ENCODE results near the gene L3MBTL3.

L3MBTL3 gene

DNA sequence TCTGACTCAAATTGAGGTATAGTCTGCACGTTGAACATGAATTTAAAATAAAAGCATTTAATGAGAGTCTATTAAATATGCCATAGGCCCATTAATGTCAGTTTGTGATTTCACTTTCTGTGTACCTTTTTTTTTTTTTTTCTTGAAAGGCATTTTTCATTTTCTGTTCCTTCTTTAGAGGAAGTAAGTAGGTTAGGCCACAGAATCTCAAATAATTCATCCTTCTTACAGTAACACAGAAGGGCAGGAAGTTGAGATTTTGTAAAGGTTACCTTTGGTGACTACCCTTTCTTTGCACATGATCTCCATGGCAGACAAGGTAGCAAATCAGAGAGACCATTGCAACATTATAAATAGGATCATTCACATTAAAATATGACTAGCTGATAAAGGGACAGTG is 9.6 kb downstream of the L3MBTL3 start:
- DNase-seq (ENCODE audit: low spot score) = no peak

GRCh38 chr6:130029163-130029562 is 10.8 kb downstream of the L3MBTL3 start:
- DNase-seq (ENCODE audit: low spot score) = no peak

DNA sequence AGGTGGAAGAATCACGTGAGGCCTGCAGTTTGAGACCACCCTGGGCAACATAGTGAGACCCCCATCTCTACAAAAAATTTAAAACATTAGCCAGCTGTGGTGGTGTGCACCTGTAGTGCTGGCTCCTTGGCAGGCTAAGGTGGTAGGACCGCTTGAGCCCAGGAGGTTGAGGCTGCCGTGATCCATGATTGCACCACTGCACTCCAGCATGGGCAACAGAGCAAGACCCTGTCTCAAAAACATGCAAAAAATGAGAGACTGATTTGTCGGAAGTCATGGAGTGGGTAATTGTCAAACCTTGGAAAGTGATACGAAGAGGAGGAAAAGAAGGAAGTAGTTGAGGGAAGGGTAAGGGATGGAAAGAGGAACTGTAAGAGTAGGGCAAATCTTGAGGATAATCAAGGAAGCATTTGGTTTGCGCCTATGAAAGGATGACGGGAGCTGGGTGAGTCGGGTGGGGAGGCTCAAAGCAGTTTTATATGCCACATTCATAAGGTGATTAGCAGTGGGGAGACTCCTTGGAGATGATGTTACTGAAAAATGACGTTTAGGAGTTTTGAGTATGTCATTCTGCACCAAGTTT is 14.5 kb downstream of the L3MBTL3 start:
- DNase-seq (ENCODE audit: low spot score) = no peak

DNA sequence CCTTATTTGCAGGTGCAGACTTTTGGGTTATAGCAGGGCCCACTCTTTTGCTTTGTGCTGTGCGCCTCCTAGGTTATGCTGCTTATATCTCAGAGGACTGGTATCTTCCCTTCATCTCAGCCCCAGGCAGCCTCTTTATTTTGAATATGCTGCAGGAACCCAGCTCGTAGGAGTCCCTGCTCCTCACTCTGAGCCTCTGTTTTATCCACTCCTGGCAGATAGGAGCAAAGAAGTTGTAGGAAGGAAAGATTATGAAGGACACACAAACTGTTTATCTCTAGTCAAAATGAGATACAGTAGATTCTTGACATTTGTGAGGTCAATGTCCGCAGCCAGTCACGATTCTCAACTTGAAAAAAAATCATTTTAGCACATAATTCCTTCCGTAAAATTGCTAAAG is 15.6 kb downstream of the L3MBTL3 start:
- DNase-seq (ENCODE audit: low spot score) = no peak

DNA sequence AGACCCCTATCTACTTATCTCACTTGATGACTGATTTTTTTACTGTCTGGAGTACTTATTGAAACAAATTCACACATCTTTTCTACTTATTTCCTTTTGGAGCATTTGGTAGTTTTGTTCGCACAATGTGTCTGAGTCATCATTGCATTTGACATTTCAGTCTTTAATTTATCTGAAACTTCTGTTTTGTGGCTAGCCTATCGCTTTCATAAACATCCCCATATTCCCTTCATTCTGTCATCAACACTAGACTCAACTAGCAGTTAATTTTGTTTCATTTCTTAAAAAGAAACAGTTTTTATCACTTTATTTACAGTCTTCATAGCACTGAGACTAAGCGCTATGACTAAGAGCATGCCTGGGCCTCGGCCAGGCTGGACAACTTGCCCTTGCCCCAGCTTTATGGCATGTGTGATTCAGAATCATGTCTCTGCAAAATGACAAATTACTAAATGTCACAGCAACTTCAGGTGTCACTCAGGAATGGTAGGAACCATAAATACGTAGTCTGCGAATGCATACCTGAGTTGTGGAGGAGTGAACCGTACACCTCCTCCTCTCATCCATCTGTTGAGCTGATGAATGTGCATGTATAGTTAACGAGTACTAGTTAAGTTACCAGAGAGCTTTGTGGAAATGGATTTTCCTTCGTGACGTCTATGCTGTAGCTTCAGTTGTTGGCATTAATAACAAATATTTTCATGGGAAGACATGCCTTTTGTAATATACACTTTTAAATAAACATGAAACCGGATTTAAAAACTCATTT is 16.2 kb downstream of the L3MBTL3 start:
- no peak for DNase-seq (ENCODE audit: low spot score)

DNA sequence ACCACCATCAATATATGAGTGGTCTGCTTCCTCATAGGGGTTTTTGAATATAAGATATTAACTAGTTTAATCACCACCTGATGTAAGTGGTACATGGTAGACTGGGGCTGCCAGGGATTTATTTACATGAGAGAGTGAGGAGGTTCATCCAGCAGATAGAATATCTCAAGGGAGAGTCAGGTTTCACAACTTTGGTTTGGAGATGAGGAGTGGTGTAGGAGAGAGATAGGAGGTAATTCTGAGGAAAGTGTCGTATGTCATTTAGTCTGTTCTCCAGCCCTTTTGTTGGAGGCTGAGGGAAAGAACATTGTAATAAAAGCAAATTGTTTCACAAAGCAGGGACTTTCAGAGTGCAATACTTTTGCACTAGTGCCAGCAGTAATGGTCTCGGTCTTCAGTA is 16.8 kb downstream of the L3MBTL3 start:
- DNase-seq (ENCODE audit: low spot score) = no peak

- no peak for DNase-seq (ENCODE audit: low spot score)
Measured at GRCh38 chr6:130037207-130037811, 18.9 kb downstream of the L3MBTL3 start.

- DNase-seq (ENCODE audit: low spot score) = no peak
Measured at GRCh38 chr6:130041594-130041993, 23.2 kb downstream of the L3MBTL3 start.

DNA sequence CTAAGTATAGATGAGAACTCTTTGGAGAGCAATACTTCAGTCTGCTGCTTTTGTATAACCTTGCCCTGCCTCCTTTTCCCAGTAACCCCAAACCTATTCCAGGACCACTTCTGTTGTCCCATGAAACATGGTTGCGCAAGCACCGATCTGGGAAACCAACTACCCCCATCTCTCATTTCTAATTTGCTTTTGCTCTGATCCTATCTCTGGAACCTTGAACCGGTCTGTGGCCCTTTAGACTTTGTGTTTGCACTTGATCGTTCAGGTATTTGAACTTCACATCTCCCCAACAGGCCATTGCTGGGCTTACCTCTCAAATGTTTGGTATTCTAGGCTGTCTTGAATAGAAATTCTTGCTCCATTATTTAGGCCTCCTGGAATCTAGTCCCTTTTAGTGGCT is 25.0 kb downstream of the L3MBTL3 start:
- DNase-seq (ENCODE audit: low spot score) = no peak

DNA sequence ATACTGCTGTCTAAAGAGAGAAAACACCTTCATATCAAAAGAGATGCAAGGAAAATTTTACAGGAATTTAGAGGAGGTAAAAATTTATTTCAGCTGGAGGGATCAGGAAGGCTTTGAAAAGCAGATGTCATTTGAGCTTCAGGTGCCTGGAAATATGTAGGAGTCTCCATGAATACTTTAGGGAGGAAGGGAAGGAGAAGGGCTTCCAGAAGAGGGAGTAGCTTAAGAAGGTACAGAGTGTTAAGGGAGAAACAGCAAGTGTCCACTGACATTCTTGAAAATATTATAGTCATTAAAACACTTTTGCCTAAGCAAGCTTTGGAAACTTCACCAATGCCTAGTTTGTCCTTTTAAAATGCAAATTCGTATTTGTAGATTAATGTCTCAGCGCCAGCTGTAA is 27.2 kb downstream of the L3MBTL3 start:
- DNase-seq (ENCODE audit: low spot score) = no peak

- no peak for DNase-seq (ENCODE audit: low spot score)
Measured at GRCh38 chr6:130046671-130047070, 28.3 kb downstream of the L3MBTL3 start.

DNA sequence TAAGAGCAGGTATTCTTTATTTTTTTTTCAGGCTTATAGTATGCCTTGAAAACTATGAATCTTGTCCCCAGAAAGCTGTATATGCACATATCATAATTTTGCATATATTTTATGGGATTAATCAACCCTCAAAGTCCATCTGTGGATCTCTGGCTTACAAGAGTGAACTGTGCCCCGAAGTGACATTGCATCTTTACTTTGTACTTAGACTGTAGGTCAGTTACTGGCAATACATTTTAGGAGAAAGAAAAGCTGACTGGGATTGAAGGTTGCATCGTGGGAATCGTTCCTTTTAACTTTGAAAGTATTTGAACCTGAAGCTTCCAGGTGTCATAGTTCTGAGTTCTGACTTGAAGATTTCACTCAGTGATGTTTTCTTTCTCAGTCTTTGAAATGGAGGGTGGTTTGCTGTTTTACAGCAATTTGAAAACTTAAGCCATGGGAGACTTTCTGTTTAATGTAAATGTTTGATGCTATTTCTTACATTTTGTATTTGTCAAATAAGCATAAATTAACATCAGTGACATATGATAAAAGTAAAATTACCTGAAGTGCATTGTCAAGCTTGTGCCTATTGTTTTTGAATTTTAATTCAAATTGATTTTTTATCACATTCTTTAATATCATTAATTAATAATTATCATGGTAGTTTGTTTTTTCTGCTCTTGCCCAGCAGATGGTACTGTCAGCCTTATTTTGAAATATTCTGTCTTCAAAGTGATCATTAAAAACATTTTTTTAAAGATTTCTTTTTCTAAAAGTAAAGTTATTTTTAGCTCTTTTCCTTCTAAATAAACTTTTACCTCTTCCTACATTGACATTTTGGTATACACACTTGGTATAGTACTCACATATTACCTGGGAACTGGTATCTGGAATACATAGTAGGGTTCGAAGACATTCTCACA is 29.0 kb downstream of the L3MBTL3 start:
- no peak for DNase-seq (ENCODE audit: low spot score)

- no peak for DNase-seq (ENCODE audit: low spot score)
Measured at GRCh38 chr6:130050230-130050629, 31.8 kb downstream of the L3MBTL3 start.

GRCh38 chr6:130054725-130055124 is 36.3 kb downstream of the L3MBTL3 start:
- no peak for DNase-seq (ENCODE audit: low spot score)

- no peak for DNase-seq (ENCODE audit: low spot score)
Measured at GRCh38 chr6:130055271-130055670, 36.9 kb downstream of the L3MBTL3 start.

DNA sequence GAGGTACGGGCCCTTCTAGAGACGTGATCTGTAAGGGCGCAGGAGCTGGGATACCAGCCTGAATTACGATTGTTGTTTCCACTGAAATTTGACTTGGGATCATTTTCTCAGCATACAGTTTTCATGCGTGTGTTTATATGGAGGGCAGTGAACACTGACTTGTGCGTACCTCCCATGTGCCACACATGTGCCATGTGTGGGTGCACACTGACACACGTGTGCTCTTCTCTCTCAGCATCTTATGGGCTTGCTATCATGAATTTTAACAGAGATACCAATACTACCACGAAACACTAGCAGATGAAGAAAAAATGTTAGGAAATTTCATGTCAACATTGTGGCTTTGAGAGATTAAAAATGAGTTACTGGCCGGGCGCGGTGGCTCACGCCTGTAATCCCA is 39.1 kb downstream of the L3MBTL3 start:
- no peak for DNase-seq (ENCODE audit: low spot score)

GRCh38 chr6:130063806-130064205 is 45.4 kb downstream of the L3MBTL3 start:
- DNase-seq (ENCODE audit: low spot score) = no peak

DNA sequence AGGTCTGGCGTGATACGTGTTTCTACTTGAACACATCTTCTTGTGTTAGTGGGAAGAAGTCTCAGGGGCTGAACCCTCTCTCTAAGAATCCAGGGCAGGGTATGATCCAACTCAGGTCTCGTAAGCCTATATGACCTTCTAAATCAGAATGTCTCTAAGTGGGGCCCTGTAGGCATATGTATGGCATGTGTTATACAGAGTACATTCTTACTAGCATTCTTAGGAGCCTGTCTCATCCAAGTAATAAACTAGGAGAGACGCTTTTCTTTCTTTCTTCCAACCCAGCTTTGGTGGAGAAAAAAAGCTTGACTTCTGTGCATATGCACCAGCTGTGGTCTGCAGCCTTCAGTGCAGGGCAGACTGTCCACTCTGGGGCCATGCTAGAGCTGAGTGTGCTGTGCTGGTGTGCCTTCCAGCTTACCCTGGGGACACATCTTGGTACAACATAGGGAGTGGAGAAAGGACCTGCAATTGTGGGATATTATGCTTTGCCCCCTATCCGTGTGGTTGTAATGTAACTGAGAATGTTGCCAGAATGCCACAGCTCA is 47.3 kb downstream of the L3MBTL3 start:
- no peak for DNase-seq (ENCODE audit: low spot score)

- DNase-seq (ENCODE audit: low spot score) = no peak
Measured at GRCh38 chr6:130069485-130069884, 51.1 kb downstream of the L3MBTL3 start.

DNA sequence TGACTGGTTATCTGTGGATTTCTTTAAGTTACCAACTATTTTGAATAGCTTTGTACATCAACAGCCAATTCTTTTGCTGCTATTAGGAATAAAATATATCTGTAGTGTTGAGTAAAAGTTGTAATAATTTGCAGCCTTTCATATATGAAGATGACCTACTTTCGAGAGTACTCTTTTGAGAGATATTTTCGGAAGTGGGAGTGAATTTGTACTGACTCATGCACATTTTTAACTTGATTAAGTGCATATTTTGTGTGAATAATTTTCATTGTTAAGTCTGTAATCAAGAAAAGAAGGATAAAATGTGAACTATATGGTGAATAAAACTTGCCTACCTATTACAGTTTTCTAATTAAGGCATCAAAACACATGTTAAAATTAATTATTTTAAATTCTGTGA is 51.9 kb downstream of the L3MBTL3 start:
- DNase-seq (ENCODE audit: low spot score) = no peak

- no peak for DNase-seq (ENCODE audit: low spot score)
Measured at GRCh38 chr6:130070792-130071191, 52.4 kb downstream of the L3MBTL3 start.

- DNase-seq (ENCODE audit: low spot score) = no peak
Measured at GRCh38 chr6:130075879-130076460, 57.6 kb downstream of the L3MBTL3 start.
